HCT116 (cell line): ENCODE results near the gene ACTN3. TPM values are rescaled to one million over a fixed set of nuclear protein-coding genes. Genes with fewer than 3 reads are reported as not detected.

Experiments
- ATAC-seq: fragments of 200-7000 bp; cut with Tn5 transposase; 2 replicates; pipeline ENCODE4 v1.9.1; 2020; ENCODE audit warnings: mild to moderate bottlenecking, moderate library complexity
- BruUV-seq: library from RNA; stranded (reverse); fragments of 400-500 nt; replicated peaks from 2 replicates; lab custom pipeline; 2021; lab: Mats Ljungman, UMichigan
- CTCF ChIA-PET: fragments of 300-600 bp; sonication (Branson Sonifier 250); formaldehyde crosslinking; loops from one replicate; lab custom pipeline; 2021; ENCODE audit warnings: antibody characterized with exemption; lab: Charles Lee
- POLR2A ChIA-PET: fragments of 300-600, 350-600 bp; sonication (Branson Sonifier 250); formaldehyde crosslinking; loops from one replicate; lab custom pipeline; 2021; ENCODE audit warnings: antibody characterized with exemption; lab: Charles Lee
- RAD21 ChIA-PET, 2 experiments: fragments of 300-600 bp; sonication (Branson Sonifier 250); formaldehyde crosslinking; loops; one replicate each; lab custom pipeline; 2023; ENCODE audit warnings: low total read pairs in 2 of 2; ENCODE audit not compliant: uncharacterized antibody in 2 of 2, unreplicated experiment in 2 of 2, low non-redundant PET in 1 of 2; lab: Charles Lee
- DNase-seq: peaks from one replicate; pipeline ENCODE4 v3.0.0-alpha.2; 2010; ENCODE audit warnings: low read depth, low spot score
- H2AFZ ChIP-seq: fragments of 200-600 bp; shearing (Covaris generic), sonication (generic); 2 replicates; pipeline ENCODE4 v1.6.1; 2017; ENCODE audit warnings: low read depth, mixed run types, mixed read lengths, antibody characterized with exemption, low read length; ENCODE audit not compliant: poor library complexity, severe bottlenecking
- H3K27ac ChIP-seq: 2 replicates; pipeline ENCODE4 v1.5.1; 2012; ENCODE audit warnings: low read depth, low read length
- H3K27me3 ChIP-seq: fragments of 200-600 bp; sonication (generic); 2 replicates; pipeline ENCODE4 v1.6.1; 2016; ENCODE audit warnings: mixed run types, low read length, mixed read lengths; ENCODE audit not compliant: insufficient read depth
- H3K36me3 ChIP-seq, 2 experiments: fragments of 200-500 bp in 1 of 2; fragments of 200-600 bp in 1 of 2; sonication (Bioruptor generic) in 1 of 2; sonication (generic) in 1 of 2; 2 replicates each; pipeline versions ENCODE4 v1.5.1 to v1.6.1; 2014 to 2016; ENCODE audit warnings: low read length in 2 of 2, inconsistent platforms in 1 of 2, mixed read lengths in 1 of 2, mixed run types in 1 of 2; ENCODE audit not compliant: insufficient read depth in 2 of 2, control insufficient read depth in 1 of 2
- H3K4me1 ChIP-seq, 2 experiments: fragments of 200-600 bp in 1 of 2; sonication (generic) in 1 of 2; 2 replicates each; pipeline versions ENCODE4 v1.5.1 to v1.6.1; 2012 to 2017; ENCODE audit warnings: low read length in 2 of 2, inconsistent platforms in 1 of 2, mild to moderate bottlenecking in 1 of 2, mixed read lengths in 1 of 2, mixed run types in 1 of 2, moderate library complexity in 1 of 2; ENCODE audit not compliant: insufficient read depth in 2 of 2, control insufficient read depth in 1 of 2
- H3K4me2 ChIP-seq: fragments of 200-600 bp; sonication (generic); 2 replicates; pipeline ENCODE4 v1.6.1; 2017; ENCODE audit warnings: mixed run types, low read length, mixed read lengths
- H3K4me3 ChIP-seq, 2 experiments: fragments of 200-600 bp in 1 of 2; sonication (generic) in 1 of 2; replicated peaks in 1 of 2; 2 replicates each; pipeline ENCODE4 v1.5.1; 2011 to 2016; ENCODE audit warnings: low read length in 2 of 2, control low read depth in 1 of 2, low read depth in 1 of 2, mild to moderate bottlenecking in 1 of 2, mixed read lengths in 1 of 2, mixed run types in 1 of 2
- H3K79me2 ChIP-seq: fragments of 200-600 bp; sonication (generic); 2 replicates; pipeline ENCODE4 v1.6.1; 2017; ENCODE audit warnings: mild to moderate bottlenecking, mixed run types, low read length, moderate library complexity, mixed read lengths; ENCODE audit not compliant: insufficient read depth
- H3K9ac ChIP-seq: fragments of 200-600 bp; sonication (generic); 2 replicates; pipeline ENCODE4 v1.6.1; 2016; ENCODE audit warnings: low read length, mixed read lengths
- H3K9me2 ChIP-seq: fragments of 200-600 bp; sonication (generic), shearing (Covaris generic); 2 replicates; pipeline ENCODE4 v1.6.1; 2017; ENCODE audit warnings: mixed run types, mild to moderate bottlenecking, moderate library complexity; ENCODE audit not compliant: insufficient read depth
- H3K9me3 ChIP-seq, 2 experiments: fragments of 200-500 bp in 1 of 2; fragments of 200-600 bp in 1 of 2; sonication (Bioruptor generic) in 1 of 2; sonication (generic) in 1 of 2; 2 replicates each; pipeline ENCODE4 v1.6.1; 2014 to 2017; ENCODE audit warnings: low read length in 2 of 2, mixed read lengths in 2 of 2, inconsistent platforms in 1 of 2, low read depth in 1 of 2, mild to moderate bottlenecking in 1 of 2, mixed run types in 1 of 2, moderate library complexity in 1 of 2; ENCODE audit not compliant: control insufficient read depth in 1 of 2, insufficient read depth in 1 of 2
- H4K20me1 ChIP-seq: fragments of 200-600 bp; sonication (generic), shearing (Covaris generic); 2 replicates; pipeline ENCODE4 v1.6.1; 2017; ENCODE audit warnings: mixed run types, mild to moderate bottlenecking, moderate library complexity; ENCODE audit not compliant: insufficient read depth
- ATF3 ChIP-seq: IDR thresholded peaks from 2 replicates; pipeline ENCODE4 v1.6.1; 2012
- EGR1 ChIP-seq: IDR thresholded peaks from 2 replicates; pipeline ENCODE4 v1.6.1; 2012; ENCODE audit warnings: low read depth
- ELF1 ChIP-seq: IDR thresholded peaks from 2 replicates; pipeline ENCODE4 v1.6.1; 2012; ENCODE audit warnings: low read depth, borderline replicate concordance
- EZH2 ChIP-seq: fragments of 200-600 bp; sonication (generic); IDR thresholded peaks from 2 replicates; pipeline ENCODE4 v1.6.1; 2017; ENCODE audit warnings: antibody characterized with exemption, mixed run types
- EZH2phosphoT487 ChIP-seq: fragments of 200-600 bp; IDR thresholded peaks from 2 replicates; pipeline ENCODE4 v1.6.1; 2018; ENCODE audit warnings: antibody characterized with exemption, borderline replicate concordance
- FOSL1 ChIP-seq: IDR thresholded peaks from 2 replicates; pipeline ENCODE4 v1.6.1; 2012; ENCODE audit warnings: low read depth
- JUND ChIP-seq: IDR thresholded peaks from 2 replicates; pipeline ENCODE4 v1.6.1; 2012
- POLR2AphosphoS5 ChIP-seq: IDR thresholded peaks from 2 replicates; pipeline ENCODE4 v1.6.1; 2011; ENCODE audit warnings: mild to moderate bottlenecking, low read depth, low read length, moderate library complexity
- RAD21 ChIP-seq: IDR thresholded peaks from 2 replicates; pipeline ENCODE4 v1.6.1; 2012; ENCODE audit warnings: low read depth, mild to moderate bottlenecking
- SIN3A ChIP-seq: IDR thresholded peaks from 2 replicates; pipeline ENCODE4 v1.6.1; 2012; ENCODE audit warnings: low read depth
- SP1 ChIP-seq: IDR thresholded peaks from 2 replicates; pipeline ENCODE4 v1.6.1; 2012; ENCODE audit warnings: low read depth
- TCF7L2 ChIP-seq: IDR thresholded peaks from 2 replicates; pipeline ENCODE4 v1.7.0; 2011; ENCODE audit warnings: borderline replicate concordance, inconsistent platforms; ENCODE audit not compliant: insufficient read depth, insufficient read length; ENCODE audit errors: extremely low read depth
- ZBTB33 ChIP-seq: IDR thresholded peaks from 2 replicates; pipeline ENCODE4 v1.6.1; 2011; ENCODE audit warnings: mild to moderate bottlenecking, low read length, moderate library complexity; ENCODE audit not compliant: insufficient replicate concordance; ENCODE audit errors: extremely low read depth
- ZNF274 ChIP-seq: fragments of 200-500 bp; sonication (Bioruptor generic); IDR thresholded peaks from 2 replicates; pipeline ENCODE4 v1.6.1; 2014; ENCODE audit warnings: mild to moderate bottlenecking, low read depth, low read length, inconsistent platforms
- intact Hi-C: fragments of 100-400 bp; cut with micrococcal nuclease; formaldehyde crosslinking; loops from 2 replicates; pipeline ENCODE4 v1.10.0; 2022
- total RNA-seq: library from RNA; stranded (reverse); gene quantifications from one replicate; pipeline ENCODE4 v1.2.1, GENCODE V29; 2021; ENCODE audit not compliant: unreplicated experiment
- TF ChIP-seq, protein P1 (sequence below): IDR thresholded peaks from 2 replicates; pipeline ENCODE4 v1.6.1; 2012
- TF ChIP-seq, protein P2 (sequence below): IDR thresholded peaks from 2 replicates; pipeline ENCODE4 v1.6.1; 2012; ENCODE audit warnings: low read depth

ACTN3 gene
- total RNA-seq, 1 experiment from 2014 or later: not detected

GRCh38 chr11:66497206-66497605 is 49.5 kb upstream of the ACTN3 start:
- H3K9me3 ChIP-seq: no peaks in the 10 kb centered on the region
- RAD21 ChIA-PET: no interaction called here

GRCh38 chr11:66498506-66498905 is 48.2 kb upstream of the ACTN3 start:
- ChIA-PET POLR2A (no interaction called here), RAD21 (no interaction called here), CTCF (no interaction called here)
- Histone ChIP-seq H3K27ac (no peak overlapping the region), H3K79me2 (no peaks in the 10 kb centered on the region), H3K4me2 (no peak overlapping the region), H3K9me3 (no peaks in the 10 kb centered on the region), H2AFZ (no peak overlapping the region), H3K9ac (no peak overlapping the region), H3K4me1 (no peaks in the 10 kb centered on the region), H3K4me3 (no peak overlapping the region), H3K27me3 (no peaks in the 10 kb centered on the region), H3K9me2 (no peaks in the 10 kb centered on the region), H4K20me1 (no peaks in the 10 kb centered on the region), H3K36me3 (no peaks in the 10 kb centered on the region)
- ATAC-seq (no peak), DNase-seq (no peak)
- intact Hi-C loops: no loop called here
- no TSS peak for BruUV-seq
- TF ChIP-seq EGR1 (no peak), ZNF274 (no peak), POLR2AphosphoS5 (no peak), RAD21 (no peak), SIN3A (no peak), ELF1 (no peak), ZBTB33 (no peak), FOSL1 (no peak), EZH2 (no peak), SP1 (no peak), TCF7L2 (no peak), EZH2phosphoT487 (no peak), JUND (no peak)
- TF ChIP-seq, protein P1, sequence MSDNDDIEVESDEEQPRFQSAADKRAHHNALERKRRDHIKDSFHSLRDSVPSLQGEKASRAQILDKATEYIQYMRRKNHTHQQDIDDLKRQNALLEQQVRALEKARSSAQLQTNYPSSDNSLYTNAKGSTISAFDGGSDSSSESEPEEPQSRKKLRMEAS: no peak
- TF ChIP-seq, protein P2, sequence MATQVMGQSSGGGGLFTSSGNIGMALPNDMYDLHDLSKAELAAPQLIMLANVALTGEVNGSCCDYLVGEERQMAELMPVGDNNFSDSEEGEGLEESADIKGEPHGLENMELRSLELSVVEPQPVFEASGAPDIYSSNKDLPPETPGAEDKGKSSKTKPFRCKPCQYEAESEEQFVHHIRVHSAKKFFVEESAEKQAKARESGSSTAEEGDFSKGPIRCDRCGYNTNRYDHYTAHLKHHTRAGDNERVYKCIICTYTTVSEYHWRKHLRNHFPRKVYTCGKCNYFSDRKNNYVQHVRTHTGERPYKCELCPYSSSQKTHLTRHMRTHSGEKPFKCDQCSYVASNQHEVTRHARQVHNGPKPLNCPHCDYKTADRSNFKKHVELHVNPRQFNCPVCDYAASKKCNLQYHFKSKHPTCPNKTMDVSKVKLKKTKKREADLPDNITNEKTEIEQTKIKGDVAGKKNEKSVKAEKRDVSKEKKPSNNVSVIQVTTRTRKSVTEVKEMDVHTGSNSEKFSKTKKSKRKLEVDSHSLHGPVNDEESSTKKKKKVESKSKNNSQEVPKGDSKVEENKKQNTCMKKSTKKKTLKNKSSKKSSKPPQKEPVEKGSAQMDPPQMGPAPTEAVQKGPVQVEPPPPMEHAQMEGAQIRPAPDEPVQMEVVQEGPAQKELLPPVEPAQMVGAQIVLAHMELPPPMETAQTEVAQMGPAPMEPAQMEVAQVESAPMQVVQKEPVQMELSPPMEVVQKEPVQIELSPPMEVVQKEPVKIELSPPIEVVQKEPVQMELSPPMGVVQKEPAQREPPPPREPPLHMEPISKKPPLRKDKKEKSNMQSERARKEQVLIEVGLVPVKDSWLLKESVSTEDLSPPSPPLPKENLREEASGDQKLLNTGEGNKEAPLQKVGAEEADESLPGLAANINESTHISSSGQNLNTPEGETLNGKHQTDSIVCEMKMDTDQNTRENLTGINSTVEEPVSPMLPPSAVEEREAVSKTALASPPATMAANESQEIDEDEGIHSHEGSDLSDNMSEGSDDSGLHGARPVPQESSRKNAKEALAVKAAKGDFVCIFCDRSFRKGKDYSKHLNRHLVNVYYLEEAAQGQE: no peak

More at GRCh38 chr11:66497206-66497605, 49.5 kb upstream of the ACTN3 start:
- intact Hi-C loops: no loop called here
- no peaks in the 10 kb centered on the region for H3K9me2 ChIP-seq
- no peaks in the 10 kb centered on the region for H4K20me1 ChIP-seq
- no peak overlapping the region for H3K4me3 ChIP-seq
- DNase-seq (no peak), ATAC-seq (no peak)
- no peak overlapping the region for H3K27ac ChIP-seq
- CTCF ChIA-PET: no interaction called here
- H3K79me2 ChIP-seq: no peaks in the 10 kb centered on the region
- H3K27me3 ChIP-seq: no peaks in the 10 kb centered on the region
- no TSS peak for BruUV-seq
- no peak overlapping the region for H3K4me2 ChIP-seq
- H2AFZ ChIP-seq: no peak overlapping the region
- no peaks in the 10 kb centered on the region for H3K4me1 ChIP-seq
- POLR2A ChIA-PET: no interaction called here
- TF ChIP-seq ATF3: no peak
- TF ChIP-seq, all 23 proteins: peak for 0
- Histone ChIP-seq H3K9ac (no peak overlapping the region), H3K36me3 (no peaks in the 10 kb centered on the region; a peak in 1 of 4 replicates)
